CD14-positive monocyte (primary cell): ENCODE data around the gene GAA. TPM values are rescaled to one million over a fixed set of nuclear protein-coding genes. Genes with fewer than 3 reads are reported as not detected.

Experiments used
- DNase-seq, 3 donors: peaks; one replicate each; pipeline ENCODE4 v3.0.0-alpha.2; 2011 to 2022
- H2AFZ ChIP-seq: 2 replicates; pipeline ENCODE4 v1.6.0; 2012; ENCODE audit warnings: mild to moderate bottlenecking, low read depth, low read length, inconsistent platforms; ENCODE audit not compliant: insufficient read depth, poor library complexity, severe bottlenecking
- H3K27ac ChIP-seq, 2 donors: 1 replicate in 1 of 2; 2 replicates in 1 of 2; pipeline ENCODE4 v1.5.1; 2012 to 2013; ENCODE audit warnings: low read length in 2 of 2, control low read depth in 1 of 2, inconsistent platforms in 1 of 2, low read depth in 1 of 2, mild to moderate bottlenecking in 1 of 2
- H3K27me3 ChIP-seq, 2 donors: one replicate each; pipeline versions ENCODE4 v1.6.0 to v1.6.1; 2011 to 2013; ENCODE audit warnings: low read length in 2 of 2; ENCODE audit not compliant: control insufficient read depth in 2 of 2, insufficient read depth in 2 of 2
- H3K36me3 ChIP-seq, 2 donors: replicated peaks in 1 of 2; 1 replicate in 1 of 2; 2 replicates in 1 of 2; pipeline versions ENCODE4 v1.5.1 to v1.6.1; 2012 to 2013; ENCODE audit warnings: low read length in 2 of 2, control low read depth in 1 of 2, inconsistent platforms in 1 of 2, mild to moderate bottlenecking in 1 of 2; ENCODE audit not compliant: insufficient read depth in 2 of 2, control insufficient read depth in 1 of 2
- H3K4me1 ChIP-seq, 2 donors: 1 replicate in 1 of 2; 2 replicates in 1 of 2; pipeline versions ENCODE4 v1.5.1 to v1.6.1; 2012 to 2013; ENCODE audit warnings: low read length in 2 of 2, control low read depth in 1 of 2, inconsistent platforms in 1 of 2, mild to moderate bottlenecking in 1 of 2, moderate library complexity in 1 of 2; ENCODE audit not compliant: insufficient read depth in 2 of 2, control insufficient read depth in 1 of 2
- H3K4me2 ChIP-seq: replicated peaks from 2 replicates; pipeline ENCODE3; 2012; ENCODE audit warnings: low read length, moderate library complexity, mild to moderate bottlenecking; ENCODE audit not compliant: poor library complexity, severe bottlenecking; ENCODE audit errors: extremely low read depth
- H3K4me3 ChIP-seq, 3 experiments: fragments of 200-600 bp in 1 of 3; sonication (generic) in 1 of 3; replicated peaks in 1 of 3; 1 replicate in 2 of 3; 2 replicates in 1 of 3; pipeline ENCODE4 v1.5.1; 2011 to 2013; ENCODE audit warnings: low read length in 3 of 3, mild to moderate bottlenecking in 3 of 3, control low read depth in 2 of 3, low read depth in 2 of 3, inconsistent platforms in 1 of 3, moderate library complexity in 1 of 3
- H3K79me2 ChIP-seq: 2 replicates; pipeline ENCODE4 v1.6.0; 2012; ENCODE audit warnings: mild to moderate bottlenecking, control low read depth, inconsistent platforms, low read length, moderate library complexity; ENCODE audit not compliant: insufficient read depth
- H3K9ac ChIP-seq: 2 replicates; pipeline ENCODE4 v1.6.0; 2017; ENCODE audit warnings: low read length, mild to moderate bottlenecking; ENCODE audit not compliant: insufficient read depth, poor library complexity, severe bottlenecking
- H3K9me3 ChIP-seq, 2 donors: replicated peaks in 1 of 2; 1 replicate in 1 of 2; 2 replicates in 1 of 2; pipeline versions ENCODE4 v1.5.1 to v1.6.1; 2012 to 2013; ENCODE audit warnings: low read length in 2 of 2, control low read depth in 1 of 2; ENCODE audit not compliant: control insufficient read depth in 1 of 2, insufficient read depth in 1 of 2
- H4K20me1 ChIP-seq: 2 replicates; pipeline ENCODE4 v1.6.0; 2012; ENCODE audit warnings: mild to moderate bottlenecking, low read length, control low read depth, moderate library complexity; ENCODE audit not compliant: insufficient read depth
- H3K27ac Mint-ChIP-seq, 7 donors: one replicate each; pipeline ENCODE4 v1.8.0; 2020; ENCODE audit warnings: mild to moderate bottlenecking in 7 of 7, mixed read lengths in 7 of 7, moderate library complexity in 6 of 7, inconsistent platforms in 2 of 7
- H3K27me3 Mint-ChIP-seq, 3 donors: one replicate each; pipeline ENCODE4 v1.8.0; 2021 to 2022; ENCODE audit warnings: low read depth in 3 of 3, mild to moderate bottlenecking in 3 of 3, mixed read lengths in 3 of 3, moderate library complexity in 3 of 3, inconsistent platforms in 1 of 3
- H3K36me3 Mint-ChIP-seq, 2 donors: one replicate each; pipeline ENCODE4 v1.8.0; 2020; ENCODE audit warnings: mixed read lengths in 2 of 2, inconsistent platforms in 1 of 2, mild to moderate bottlenecking in 1 of 2
- H3K4me1 Mint-ChIP-seq: one replicate; pipeline ENCODE4 v1.8.0; 2020; ENCODE audit warnings: mild to moderate bottlenecking, mixed read lengths
- H3K4me3 Mint-ChIP-seq, 2 donors: one replicate each; pipeline ENCODE4 v1.8.0; 2020; ENCODE audit warnings: mild to moderate bottlenecking in 2 of 2, mixed read lengths in 2 of 2, moderate library complexity in 1 of 2
- H3K9me3 Mint-ChIP-seq, 7 donors: one replicate each; pipeline ENCODE4 v1.8.0; 2020 to 2022; ENCODE audit warnings: mixed read lengths in 7 of 7, mild to moderate bottlenecking in 6 of 7, moderate library complexity in 6 of 7, inconsistent platforms in 2 of 7
- WGBS: methylation state at CpG from one replicate; pipeline ENCODE4 v1.1.5; 2013; ENCODE audit warnings: missing lambda C conversion rate; ENCODE audit not compliant: insufficient coverage; 5-methylcytosine and 5-hydroxymethylcytosine counted together
- intact Hi-C, 2 donors: fragments of 100-400 bp; cut with micrococcal nuclease; formaldehyde crosslinking; loops; one replicate each; pipeline versions ENCODE4 v1.15.0 to v1.15.1; 2023
- polyA plus RNA-seq, 3 donors: library from polyadenylated mRNA; depleted of rRNA in 1 of 3; unstranded in 2 of 3; stranded (reverse) in 1 of 3; fragments of 300-500 nt in 2 of 3; fragments of >200 nt in 1 of 3; fragmentation: Illumina TruSeq in 2 of 3; gene quantifications; 1 replicate in 2 of 3; 2 replicates in 1 of 3; pipeline ENCODE4 v1.2.3, GENCODE V29; 2012 to 2021
- TF ChIP-seq, protein P1 (sequence below): fragments of 200-600 bp; IDR thresholded peaks from one replicate; pipeline ENCODE4 v1.8.0; 2022; ENCODE audit warnings: antibody characterized with exemption, mild to moderate bottlenecking

Gene GAA
- polyA plus RNA-seq, 3 donors: 116 to 140 (median 120) TPM

DNA sequence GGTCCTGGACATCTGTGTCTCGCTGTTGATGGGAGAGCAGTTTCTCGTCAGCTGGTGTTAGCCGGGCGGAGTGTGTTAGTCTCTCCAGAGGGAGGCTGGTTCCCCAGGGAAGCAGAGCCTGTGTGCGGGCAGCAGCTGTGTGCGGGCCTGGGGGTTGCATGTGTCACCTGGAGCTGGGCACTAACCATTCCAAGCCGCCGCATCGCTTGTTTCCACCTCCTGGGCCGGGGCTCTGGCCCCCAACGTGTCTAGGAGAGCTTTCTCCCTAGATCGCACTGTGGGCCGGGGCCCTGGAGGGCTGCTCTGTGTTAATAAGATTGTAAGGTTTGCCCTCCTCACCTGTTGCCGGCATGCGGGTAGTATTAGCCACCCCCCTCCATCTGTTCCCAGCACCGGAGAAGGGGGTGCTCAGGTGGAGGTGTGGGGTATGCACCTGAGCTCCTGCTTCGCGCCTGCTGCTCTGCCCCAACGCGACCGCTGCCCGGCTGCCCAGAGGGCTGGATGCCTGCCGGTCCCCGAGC lies 17.9 kb downstream of the GAA start:
- H3K4me2 ChIP-seq: no peak overlapping the region
- no peaks in the 10 kb centered on the region for H3K79me2 ChIP-seq
- intact Hi-C loops: no loop called here
- no peak for DNase-seq
- H3K27ac ChIP-seq: no peak overlapping the region
- H3K4me3 ChIP-seq: no peak overlapping the region
- no peaks in the 10 kb centered on the region for H3K9me3 ChIP-seq
- Mint-ChIP-seq H3K27ac (peak overlapping the region in 2 of 7 donors; percentile 32 to 63), H3K4me1 (no peaks in the 10 kb centered on the region), H3K36me3 (peaks cover 38 to 56% of the 10 kb centered on the region in 2 donors), H3K4me3 (no peak overlapping the region), H3K9me3 (peaks cover 0 to 2% (median 0%) of the 10 kb centered on the region in 7 donors), H3K27me3 (peaks cover 0 to 2% (median 0%) of the 10 kb centered on the region in 3 donors)
- H3K36me3 ChIP-seq: peaks cover 22 to 29% of the 10 kb centered on the region in 2 donors
- no peaks in the 10 kb centered on the region for H3K4me1 ChIP-seq
- TF ChIP-seq, protein P1, sequence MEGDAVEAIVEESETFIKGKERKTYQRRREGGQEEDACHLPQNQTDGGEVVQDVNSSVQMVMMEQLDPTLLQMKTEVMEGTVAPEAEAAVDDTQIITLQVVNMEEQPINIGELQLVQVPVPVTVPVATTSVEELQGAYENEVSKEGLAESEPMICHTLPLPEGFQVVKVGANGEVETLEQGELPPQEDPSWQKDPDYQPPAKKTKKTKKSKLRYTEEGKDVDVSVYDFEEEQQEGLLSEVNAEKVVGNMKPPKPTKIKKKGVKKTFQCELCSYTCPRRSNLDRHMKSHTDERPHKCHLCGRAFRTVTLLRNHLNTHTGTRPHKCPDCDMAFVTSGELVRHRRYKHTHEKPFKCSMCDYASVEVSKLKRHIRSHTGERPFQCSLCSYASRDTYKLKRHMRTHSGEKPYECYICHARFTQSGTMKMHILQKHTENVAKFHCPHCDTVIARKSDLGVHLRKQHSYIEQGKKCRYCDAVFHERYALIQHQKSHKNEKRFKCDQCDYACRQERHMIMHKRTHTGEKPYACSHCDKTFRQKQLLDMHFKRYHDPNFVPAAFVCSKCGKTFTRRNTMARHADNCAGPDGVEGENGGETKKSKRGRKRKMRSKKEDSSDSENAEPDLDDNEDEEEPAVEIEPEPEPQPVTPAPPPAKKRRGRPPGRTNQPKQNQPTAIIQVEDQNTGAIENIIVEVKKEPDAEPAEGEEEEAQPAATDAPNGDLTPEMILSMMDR: no peak
- H4K20me1 ChIP-seq: no peaks in the 10 kb centered on the region
- H2AFZ ChIP-seq: no peak overlapping the region
- H3K9ac ChIP-seq: no peak overlapping the region
- no peaks in the 10 kb centered on the region for H3K27me3 ChIP-seq
- 93% methylated on average over 12 of the region's 24 CpGs for WGBS

DNA sequence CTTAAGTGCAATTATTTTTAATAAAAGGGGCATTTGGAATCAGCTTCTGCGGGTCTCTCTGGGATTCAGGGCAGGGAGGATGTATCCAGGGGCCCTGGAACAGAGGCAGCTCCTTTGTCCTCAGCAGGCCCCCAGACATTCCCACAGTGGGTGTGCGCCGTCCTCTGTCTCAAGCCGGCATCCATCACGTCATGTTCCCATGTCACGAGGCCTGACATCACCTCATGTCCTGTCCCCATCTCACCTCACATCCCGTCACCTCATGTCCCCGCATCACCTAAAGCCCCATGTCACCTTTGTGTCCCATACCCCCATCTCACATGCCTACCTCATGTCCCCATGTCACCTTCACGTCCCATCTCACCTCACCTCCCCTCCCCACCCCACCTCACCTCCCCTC lies 18.5 kb downstream of the GAA start:
- Histone ChIP-seq H3K27me3 (no peaks in the 10 kb centered on the region), H3K9me3 (no peaks in the 10 kb centered on the region), H2AFZ (no peak overlapping the region), H3K9ac (no peak overlapping the region), H3K4me2 (no peak overlapping the region), H3K79me2 (no peaks in the 10 kb centered on the region), H3K36me3 (peaks cover 22 to 29% of the 10 kb centered on the region in 2 donors), H3K4me3 (no peak overlapping the region), H4K20me1 (no peaks in the 10 kb centered on the region), H3K4me1 (no peaks in the 10 kb centered on the region), H3K27ac (no peak overlapping the region)
- no peak for DNase-seq
- Mint-ChIP-seq H3K27ac (no peak overlapping the region), H3K4me1 (no peaks in the 10 kb centered on the region), H3K36me3 (peaks cover 34 to 51% of the 10 kb centered on the region in 2 donors), H3K27me3 (peaks cover 0 to 4% (median 0%) of the 10 kb centered on the region in 3 donors), H3K9me3 (peaks cover 0 to under 1% (median 0%) of the 10 kb centered on the region in 7 donors), H3K4me3 (no peak overlapping the region)
- 93% methylated on average over 8 of the region's 9 CpGs for WGBS
- TF ChIP-seq, protein P1: no peak
- intact Hi-C loops: no loop called here
